ENCODE data around the gene PIP5K1C. TPM values are rescaled to one million over a fixed set of nuclear protein-coding genes. Genes with fewer than 3 reads are reported as not detected.
"Not testable (repeated sequence)": the region's sequence is repeated elsewhere in the genome, so short reads cannot be mapped to it uniquely, and the experiment has no call there.

PIP5K1C gene
- total RNA-seq, 2 experiments from 2014 or later, result 23.9 to 37.7 TPM

DNA sequence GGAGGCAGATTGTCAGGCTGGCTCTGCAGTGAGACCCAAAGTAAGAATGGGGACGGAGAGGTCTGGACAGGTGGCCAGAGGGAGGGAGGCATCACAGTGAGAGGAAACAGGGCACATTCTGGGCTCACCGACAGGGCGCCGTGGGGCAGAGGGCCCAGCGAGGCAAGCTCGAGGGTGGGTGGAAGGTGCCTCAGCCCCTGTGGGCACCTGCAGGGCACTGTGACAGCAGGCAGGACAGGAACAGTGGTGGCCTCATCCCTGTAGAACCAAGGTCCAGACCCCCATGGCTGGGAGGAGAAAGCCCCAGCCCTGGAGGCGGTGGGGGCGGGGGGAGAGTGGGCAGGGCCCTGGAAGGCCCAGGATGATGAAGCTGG lies 27.7 kb downstream of the PIP5K1C start:
- Mint-ChIP-seq H3K27ac (peak overlapping the region; percentile 72), H3K4me1 (peaks cover 38% of the 10 kb centered on the region)

DNA sequence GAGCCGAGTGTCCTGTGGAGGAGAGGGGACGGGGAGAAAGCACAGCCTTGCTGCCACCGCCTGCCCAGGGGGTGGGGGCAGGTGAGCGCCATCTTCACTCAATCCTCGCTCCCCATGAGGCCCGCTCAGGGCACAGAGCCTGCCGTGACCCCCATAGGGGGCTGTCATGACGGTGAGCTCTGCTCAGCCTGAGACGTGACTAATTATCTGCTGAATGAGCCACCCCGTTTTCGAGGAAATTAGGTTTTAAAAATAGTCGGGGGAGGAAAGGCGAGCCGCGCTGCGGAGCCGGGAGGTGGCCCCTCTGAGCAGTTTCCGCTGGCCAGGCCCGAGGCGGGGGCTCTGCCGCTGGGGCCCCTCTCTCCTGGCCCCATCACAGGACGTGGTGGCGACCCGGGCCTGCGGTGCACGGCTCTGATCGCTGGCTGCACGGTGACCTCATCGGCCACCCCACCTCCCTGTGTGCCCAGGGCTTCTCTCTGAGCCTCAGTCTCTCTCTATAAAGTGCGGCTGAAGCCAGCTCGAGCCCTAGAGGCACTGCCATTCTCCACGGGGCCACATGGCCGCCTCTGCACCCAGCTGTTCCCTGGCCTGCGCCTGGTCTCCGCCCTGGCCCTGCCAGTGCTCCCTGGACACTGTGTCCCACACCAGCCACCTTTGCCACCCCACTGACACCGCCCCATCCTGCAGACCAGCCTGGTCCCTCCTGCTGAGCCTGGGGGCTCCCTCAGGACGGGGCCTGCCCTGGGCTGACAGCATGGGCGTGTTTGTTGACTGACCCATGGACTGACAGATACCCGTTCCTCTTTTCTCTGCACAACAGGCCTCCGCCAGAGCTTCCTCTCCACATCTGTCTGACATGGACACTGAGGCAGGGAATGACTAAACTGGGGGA lies 28.3 kb downstream of the PIP5K1C start:
- H3K4me3 Mint-ChIP-seq, result peak overlapping the region; percentile 59
- H3K27me3 Mint-ChIP-seq, result no peaks in the 10 kb centered on the region
- H3K36me3 Mint-ChIP-seq, result peaks cover 7% of the 10 kb centered on the region
- no peaks in the 10 kb centered on the region for H3K9me3 Mint-ChIP-seq (ENCODE audit: low read depth)
- CTCF ChIA-PET, result interaction anchor here (0.6 to 2.6 kb wide), 11 partner anchors 15 to 468 kb away, joined by 3 to 18 read pairs (median 4); partner anchors contain the start of genes MRPL54 and PIP5K1C
- H3K4me1 Mint-ChIP-seq, result peaks cover 34% of the 10 kb centered on the region
- ATAC-seq (peak; percentile 69), DNase-seq (peak; percentile 74)
- H3K27ac Mint-ChIP-seq, result peak overlapping the region; percentile 86

More for the DNA sequence above, 27.7 kb downstream of the PIP5K1C start:
- H3K27me3 Mint-ChIP-seq, result no peaks in the 10 kb centered on the region
- no peak for ATAC-seq
- CTCF ChIA-PET, result interaction anchor here (1.0 to 2.6 kb wide), 4 partner anchors 14 to 40 kb away, joined by 4 to 18 read pairs (median 8); partner anchors contain the start of gene PIP5K1C
- H3K4me3 Mint-ChIP-seq, result no peak overlapping the region
- H3K9me3 Mint-ChIP-seq (ENCODE audit: low read depth), result no peaks in the 10 kb centered on the region
- H3K36me3 Mint-ChIP-seq, result peaks cover 7% of the 10 kb centered on the region
- DNase-seq, result no peak

DNA sequence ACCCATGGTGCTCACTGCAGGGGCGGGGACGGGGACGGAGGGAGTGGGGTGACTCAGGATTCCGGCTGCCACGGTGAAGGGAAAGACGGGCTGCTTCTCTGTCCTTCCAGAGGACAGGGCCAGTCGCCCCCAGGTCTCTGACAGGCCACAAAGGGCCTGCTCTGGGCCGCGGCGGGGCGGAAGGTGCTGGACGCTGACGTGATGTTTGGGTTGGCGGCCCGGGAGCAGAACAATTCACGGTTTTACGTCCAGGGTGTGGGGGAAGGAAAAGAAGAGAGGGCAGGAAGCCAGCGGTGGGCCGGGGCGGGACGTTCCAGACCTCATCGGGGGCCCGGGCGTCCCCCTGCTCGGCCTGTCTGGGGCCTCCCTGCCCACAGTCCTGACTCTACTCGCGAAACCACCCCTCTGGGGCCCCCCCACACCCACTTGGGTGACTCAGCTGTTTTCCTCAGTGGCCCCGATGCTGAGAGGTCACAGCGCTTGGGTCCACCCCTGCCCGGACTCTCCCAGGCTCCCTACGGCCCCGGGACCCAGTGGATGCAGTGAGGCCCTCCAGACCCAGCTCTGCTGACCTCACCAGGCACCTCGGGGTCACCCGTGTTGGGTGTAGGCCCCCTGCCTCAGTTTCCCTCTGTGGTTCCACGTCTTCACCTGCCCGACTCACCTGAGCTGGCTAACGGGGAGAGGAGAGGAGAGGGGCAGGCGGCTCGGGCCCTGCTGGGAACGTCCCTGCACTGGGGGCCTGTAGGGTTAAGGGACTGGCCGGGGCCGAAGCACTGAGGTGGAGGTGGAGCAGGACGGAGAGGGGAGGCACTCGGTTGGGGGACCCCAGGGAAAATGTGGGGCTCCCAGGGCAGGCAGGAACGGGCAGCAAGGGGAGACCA lies 29.2 kb downstream of the PIP5K1C start:
- DNase-seq, result peak; percentile 86
- Mint-ChIP-seq H3K36me3 (peaks cover 8% of the 10 kb centered on the region), H3K4me1 (peaks cover 37% of the 10 kb centered on the region), H3K4me3 (peak overlapping the region; percentile 59), H3K27me3 (no peaks in the 10 kb centered on the region), H3K27ac (peak overlapping the region; percentile 86), H3K9me3 (ENCODE audit: low read depth) (no peaks in the 10 kb centered on the region)
- CTCF ChIA-PET, result interaction anchor here (0.6 to 2.6 kb wide), 11 partner anchors 9 to 469 kb away, joined by 3 to 18 read pairs (median 4); partner anchors contain the start of genes MRPL54 and PIP5K1C
- peak; percentile 63 for ATAC-seq

DNA sequence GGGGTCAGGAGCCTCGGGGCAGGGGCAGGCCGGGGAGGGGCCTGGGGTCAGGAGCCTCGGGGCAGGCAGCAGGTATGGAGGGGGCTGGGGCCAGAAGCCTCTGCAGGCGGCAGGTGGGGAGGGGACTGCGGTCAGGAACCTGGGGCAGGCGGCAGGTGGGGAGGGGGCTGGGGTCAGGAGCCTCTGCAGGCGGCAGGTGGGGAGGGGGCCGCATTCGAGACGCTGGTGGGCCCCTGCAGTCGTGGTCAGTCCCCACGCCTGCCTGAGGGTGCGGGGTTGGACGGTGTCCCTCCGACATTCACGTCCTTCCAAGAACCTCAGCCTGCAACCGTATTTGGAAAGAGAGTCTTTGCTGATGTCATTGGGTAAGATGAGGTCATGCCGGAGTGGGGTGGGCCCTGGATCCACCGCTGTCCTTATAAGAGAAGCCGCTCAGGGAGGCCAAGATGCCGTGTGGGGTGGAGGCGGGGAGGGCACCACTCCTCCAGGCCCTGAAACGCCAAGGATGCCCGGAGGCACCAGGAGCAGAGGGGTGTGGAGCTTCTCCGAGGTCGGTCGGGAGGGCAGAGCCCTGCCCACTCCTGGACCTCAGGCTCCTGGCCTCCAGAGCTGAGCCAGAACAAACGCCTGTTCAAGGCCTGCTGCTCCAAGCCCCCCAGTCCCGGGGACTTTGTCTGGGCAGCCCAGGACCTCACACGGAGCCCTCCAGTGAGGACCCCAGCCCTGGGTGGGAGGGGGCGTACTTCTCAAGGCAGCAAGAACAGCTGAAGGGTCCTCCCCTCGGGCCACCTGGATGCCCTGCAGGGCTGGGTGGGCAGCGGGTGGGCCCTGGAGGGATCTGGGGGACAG lies 30.1 kb downstream of the PIP5K1C start:
- H3K27ac Mint-ChIP-seq, result peak overlapping the region; percentile 86
- H3K36me3 Mint-ChIP-seq, result peaks cover 8% of the 10 kb centered on the region
- DNase-seq (no peak), ATAC-seq (no peak)
- CTCF ChIA-PET, result interaction anchor here (1.3 to 2.6 kb wide), 3 partner anchors 9 to 23 kb away, joined by 4 to 12 read pairs (median 6); no protein-coding TSS in a partner anchor
- no peaks in the 10 kb centered on the region for H3K9me3 Mint-ChIP-seq (ENCODE audit: low read depth)
- H3K27me3 Mint-ChIP-seq, result no peaks in the 10 kb centered on the region
- peak overlapping the region; percentile 59 for H3K4me3 Mint-ChIP-seq
- peaks cover 38% of the 10 kb centered on the region for H3K4me1 Mint-ChIP-seq

DNA sequence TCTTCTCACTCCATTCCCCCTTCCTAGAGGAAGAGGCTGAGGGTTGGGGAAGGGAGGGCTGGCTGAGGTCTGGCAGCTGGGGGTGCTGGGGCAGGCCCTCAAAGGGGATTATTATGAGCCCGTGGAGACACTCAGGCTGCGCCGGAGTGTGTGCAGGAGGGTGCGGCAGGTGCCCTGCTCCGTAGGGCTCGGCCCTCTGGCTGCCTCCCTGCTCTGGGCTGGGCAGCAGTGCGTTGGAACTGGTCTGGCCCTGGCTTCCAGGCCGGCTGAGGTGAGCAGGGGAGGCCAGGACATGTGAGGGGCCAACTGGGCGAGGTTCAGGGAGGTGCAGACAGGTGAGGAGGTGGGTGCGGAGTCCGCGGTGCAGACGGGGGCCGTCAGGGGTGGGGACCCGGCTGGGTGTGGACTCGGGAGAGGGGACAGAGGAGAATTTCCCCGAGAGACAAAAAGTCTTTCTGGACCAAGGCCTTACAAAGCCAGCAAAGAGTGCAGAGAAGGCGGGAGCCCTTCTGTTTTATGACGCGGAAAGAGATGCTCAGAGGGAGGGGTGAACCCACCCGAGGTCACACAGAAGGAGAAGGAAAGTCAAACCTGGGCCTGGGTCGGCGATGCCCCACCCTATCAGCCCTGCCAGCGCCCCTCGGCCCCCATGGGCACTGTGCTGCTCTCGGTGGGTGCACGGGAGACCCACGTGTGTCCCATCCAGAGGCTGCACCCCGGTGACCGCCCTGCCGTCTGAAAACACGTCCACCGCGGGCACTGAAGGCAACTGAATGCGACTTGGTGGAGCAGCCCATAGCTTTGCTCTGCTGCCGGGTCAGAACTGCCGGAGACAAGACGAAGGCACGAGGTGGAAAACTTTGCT lies 31.0 kb downstream of the PIP5K1C start:
- Mint-ChIP-seq H3K36me3 (peaks cover 8% of the 10 kb centered on the region), H3K9me3 (ENCODE audit: low read depth) (no peaks in the 10 kb centered on the region), H3K4me1 (peaks cover 38% of the 10 kb centered on the region), H3K27ac (peak overlapping the region; percentile 5), H3K4me3 (no peak overlapping the region), H3K27me3 (no peaks in the 10 kb centered on the region)
- ATAC-seq (no peak), DNase-seq (no peak)
- CTCF ChIA-PET, result interaction anchor here (1.3 to 1.6 kb wide), 2 partner anchors 23 kb away, joined by 6 read pairs; no protein-coding TSS in a partner anchor

DNA sequence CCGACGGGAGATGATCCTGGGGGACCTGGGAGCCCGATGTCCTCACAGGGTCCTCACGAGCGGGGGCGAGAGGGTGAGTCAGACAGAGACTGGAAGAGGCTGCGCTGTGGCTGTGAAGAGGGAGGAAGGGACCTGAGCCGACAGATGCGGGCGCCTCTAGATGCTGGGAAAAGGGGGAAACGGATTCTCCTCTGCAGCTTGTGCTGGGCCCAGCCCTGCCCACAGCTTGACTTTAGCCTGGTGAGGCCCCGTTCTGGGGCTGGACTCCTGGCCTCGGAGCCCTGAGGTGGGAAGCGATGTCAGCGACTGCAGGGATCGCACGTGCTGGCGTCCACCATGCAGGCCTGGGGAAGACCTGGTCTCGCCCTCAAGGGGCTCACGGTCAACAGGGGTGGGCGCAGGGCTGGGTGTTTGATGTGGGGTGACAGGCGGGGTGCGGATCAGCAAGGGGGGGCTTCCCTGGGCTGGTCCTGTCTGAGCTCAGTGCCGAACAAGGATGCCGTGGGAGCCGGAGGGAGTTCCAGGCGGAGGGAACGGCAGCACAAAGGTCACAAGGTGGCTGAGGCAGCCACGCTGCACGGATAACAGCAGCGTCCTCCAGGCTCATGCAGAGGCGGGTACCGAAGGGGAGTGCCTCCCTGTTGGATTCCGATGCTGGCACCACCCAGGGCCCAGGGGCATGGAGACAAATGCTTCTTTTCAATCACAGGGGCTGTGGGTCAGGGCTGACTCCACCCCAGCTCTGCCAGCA lies 31.8 kb downstream of the PIP5K1C start:
- peaks cover 38% of the 10 kb centered on the region for H3K4me1 Mint-ChIP-seq
- CTCF ChIA-PET, result interaction anchor here (1.2 to 3.0 kb wide), 4 partner anchors 24 to 44 kb away, joined by 3 to 17 read pairs (median 7); partner anchors contain the start of gene PIP5K1C
- no peak for DNase-seq
- peaks cover 8% of the 10 kb centered on the region for H3K36me3 Mint-ChIP-seq
- no peak for ATAC-seq
- no peak overlapping the region for H3K27ac Mint-ChIP-seq
- H3K4me3 Mint-ChIP-seq, result no peak overlapping the region
- no peaks in the 10 kb centered on the region for H3K27me3 Mint-ChIP-seq
- H3K9me3 Mint-ChIP-seq (ENCODE audit: low read depth), result no peaks in the 10 kb centered on the region

DNA sequence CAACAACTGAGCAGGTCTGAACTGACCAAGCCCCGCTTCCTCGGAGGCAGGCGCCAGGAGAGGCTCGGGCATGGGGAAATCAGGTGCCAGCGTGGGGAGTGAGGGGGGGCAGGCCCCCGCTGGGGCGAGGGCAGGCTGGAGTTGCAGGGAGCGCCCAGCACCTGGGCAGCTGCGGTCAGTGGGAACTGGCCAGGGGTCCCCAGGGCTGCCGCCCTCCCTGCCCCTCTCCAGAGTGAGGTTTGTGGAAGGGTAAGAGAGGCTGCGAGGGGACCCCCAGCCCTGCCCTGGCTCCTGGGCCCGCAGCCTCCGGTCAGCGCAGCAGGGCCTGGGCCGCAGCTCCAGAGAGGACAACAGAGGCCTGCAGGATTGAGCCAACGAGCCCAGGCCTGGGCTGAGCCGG lies 32.5 kb downstream of the PIP5K1C start:
- no peak for ATAC-seq
- Mint-ChIP-seq H3K27me3 (no peaks in the 10 kb centered on the region), H3K9me3 (ENCODE audit: low read depth) (no peaks in the 10 kb centered on the region), H3K36me3 (peaks cover 4% of the 10 kb centered on the region), H3K4me3 (no peak overlapping the region), H3K27ac (no peak overlapping the region), H3K4me1 (peaks cover 35% of the 10 kb centered on the region)
- no peak for DNase-seq
- CTCF ChIA-PET, result interaction anchor here (1.2 to 3.0 kb wide), 7 partner anchors 19 to 49 kb away, joined by 3 to 19 read pairs (median 8); partner anchors contain the start of gene PIP5K1C

DNA sequence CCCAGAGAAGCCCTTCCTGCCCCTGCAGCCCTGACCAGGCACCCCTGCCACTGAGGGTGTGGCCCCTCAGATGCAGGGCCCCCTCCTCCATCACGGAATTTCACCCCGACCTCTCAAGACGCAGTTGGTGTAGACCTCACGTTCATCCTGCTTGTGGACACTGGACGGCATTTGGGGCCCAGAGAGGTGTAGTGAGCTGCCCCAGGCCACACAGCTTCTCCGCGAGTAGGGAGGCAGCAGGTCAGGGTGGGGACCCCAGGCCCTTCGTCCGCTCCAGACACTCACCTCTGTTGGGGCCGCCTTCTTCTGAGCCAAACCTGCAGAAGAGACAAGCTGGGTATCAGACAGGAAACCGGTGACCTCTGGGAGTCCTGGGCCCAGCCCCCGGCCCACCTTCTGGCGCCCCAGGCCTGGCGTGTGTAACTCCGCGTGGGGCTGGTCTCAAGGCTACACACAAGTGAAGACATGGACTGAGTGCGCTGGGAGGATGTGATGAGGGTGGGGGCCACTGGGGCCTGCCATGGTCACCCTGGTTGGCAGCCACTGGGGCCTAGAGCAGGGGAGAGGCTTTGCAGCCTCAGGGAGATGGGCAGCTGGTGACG lies 33.1 kb downstream of the PIP5K1C start:
- ATAC-seq, result no peak
- CTCF ChIA-PET, result interaction anchor here (0.6 to 3.0 kb wide), 9 partner anchors 19 to 163 kb away, joined by 3 to 20 read pairs (median 8); partner anchors contain the start of gene PIP5K1C
- Mint-ChIP-seq H3K27ac (no peak overlapping the region), H3K4me1 (peaks cover 31% of the 10 kb centered on the region), H3K36me3 (peaks cover 3% of the 10 kb centered on the region), H3K27me3 (no peaks in the 10 kb centered on the region), H3K4me3 (no peak overlapping the region), H3K9me3 (ENCODE audit: low read depth) (no peaks in the 10 kb centered on the region)
- no peak for DNase-seq

DNA sequence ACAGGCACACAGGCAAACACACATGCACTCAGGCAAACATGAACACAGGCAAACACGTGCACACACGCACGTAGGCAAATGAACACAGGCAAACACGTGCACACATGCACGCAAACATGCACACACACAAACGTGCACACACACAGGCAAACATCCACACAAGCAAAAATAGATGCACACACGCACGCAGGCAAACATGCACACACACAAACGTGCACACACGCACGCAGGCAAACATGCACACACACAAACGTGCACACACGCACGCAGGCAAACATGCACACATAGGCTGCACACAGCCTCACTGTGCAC lies 33.8 kb downstream of the PIP5K1C start:
- not testable (repeated sequence) for H3K27ac Mint-ChIP-seq; H3K36me3 Mint-ChIP-seq; DNase-seq; H3K27me3 Mint-ChIP-seq; ATAC-seq; H3K9me3 Mint-ChIP-seq (ENCODE audit: low read depth); H3K4me3 Mint-ChIP-seq
- peaks cover 26% of the 10 kb centered on the region for H3K4me1 Mint-ChIP-seq
- CTCF ChIA-PET, result interaction anchor here (0.7 to 3.0 kb wide), 18 partner anchors 8 to 162 kb away, joined by 3 to 20 read pairs (median 4); partner anchors contain the start of genes MRPL54 and PIP5K1C

DNA sequence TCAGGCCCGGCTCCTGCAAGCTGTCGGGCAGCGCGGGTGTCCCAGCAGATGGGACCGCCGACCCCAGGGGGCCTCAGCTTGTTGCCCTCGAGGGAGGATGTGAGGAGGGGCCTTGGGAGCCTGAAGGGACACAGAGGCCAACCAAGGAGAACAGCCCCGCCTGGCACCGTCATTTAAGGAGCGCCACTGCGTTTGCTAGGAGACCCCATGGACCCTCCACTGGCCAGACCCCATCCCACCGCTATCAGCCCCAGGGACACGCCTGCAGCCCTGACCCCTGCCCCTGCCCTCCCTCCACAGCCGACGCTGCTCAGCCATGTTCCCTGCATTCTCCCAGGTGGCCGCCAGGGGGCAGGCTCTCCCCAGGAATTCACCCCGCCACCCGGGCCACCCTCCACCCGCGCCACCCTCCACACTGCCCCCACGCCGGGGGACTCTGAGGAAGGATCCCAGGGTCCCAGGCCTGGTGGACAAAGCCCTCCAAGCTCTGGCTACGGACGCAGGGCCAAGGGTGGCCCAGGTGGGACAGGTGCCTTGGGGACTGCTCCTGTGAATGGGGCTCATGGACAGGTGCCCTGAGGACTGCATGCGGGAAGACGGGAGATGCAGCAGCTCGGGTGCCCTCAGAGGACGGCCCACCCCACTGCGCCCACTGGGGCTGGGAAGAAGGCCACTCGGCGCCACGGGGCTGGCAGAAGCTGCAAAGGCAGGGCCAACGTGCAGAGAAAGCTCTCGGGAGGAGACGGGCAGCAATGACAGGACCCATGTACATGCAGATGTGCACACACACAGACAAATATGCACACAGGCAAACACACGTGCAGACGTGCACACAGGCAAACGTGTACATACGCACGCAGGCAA lies 34.4 kb downstream of the PIP5K1C start:
- CTCF ChIA-PET, result interaction anchor here (0.7 to 3.0 kb wide), 21 partner anchors 8 to 518 kb away, joined by 3 to 20 read pairs (median 4); partner anchors contain the start of genes MRPL54 and PIP5K1C
- Mint-ChIP-seq H3K36me3 (peaks cover 3% of the 10 kb centered on the region), H3K27ac (no peak overlapping the region), H3K4me1 (peaks cover 21% of the 10 kb centered on the region), H3K27me3 (no peaks in the 10 kb centered on the region), H3K4me3 (no peak overlapping the region), H3K9me3 (ENCODE audit: low read depth) (no peaks in the 10 kb centered on the region)
- DNase-seq (peak; percentile 80), ATAC-seq (peak; percentile 83)
